Glomerular visceral epithelial cell (primary cell): ENCODE results near the gene CLCN7.

Experiments used
- DNase-seq: peaks from one replicate; pipeline ENCODE4 v3.0.0-alpha.2; 2016; ENCODE audit errors: extremely low spot score

Gene CLCN7

DNA sequence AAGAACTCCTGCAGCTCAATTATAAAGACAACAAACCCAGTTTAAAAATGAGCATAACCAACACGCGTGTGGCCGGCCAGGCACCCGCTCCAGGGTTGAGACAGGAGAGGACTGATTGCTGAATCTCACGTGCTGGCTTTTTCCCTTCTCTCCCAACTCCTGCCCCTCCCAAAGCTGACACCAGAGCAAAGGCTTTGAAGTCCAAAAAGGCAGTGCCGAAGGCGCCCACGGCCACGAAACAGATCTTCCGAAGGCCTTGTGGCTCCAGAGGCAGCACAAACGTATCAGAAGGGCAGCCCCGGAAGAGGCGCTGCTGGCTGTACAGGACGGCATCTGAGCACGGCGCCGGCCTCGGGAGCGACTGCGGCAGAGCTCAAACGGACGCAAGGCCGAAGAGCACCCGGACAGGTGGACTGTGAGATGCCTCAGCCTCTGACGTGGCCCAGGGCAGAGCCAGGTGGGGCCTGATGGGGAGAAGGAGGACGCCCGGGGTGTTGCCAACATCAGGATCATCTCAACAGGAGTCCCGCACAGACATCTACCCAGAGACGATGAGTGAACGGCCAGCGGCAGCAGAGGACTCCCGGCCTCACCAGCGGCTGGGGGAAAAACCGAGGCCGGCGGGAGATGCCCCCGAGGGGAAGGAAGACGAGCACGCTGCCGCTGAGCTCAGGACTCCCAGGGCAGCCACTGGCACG, 10.5 kb downstream of the CLCN7 start:
- no peak for DNase-seq

DNA sequence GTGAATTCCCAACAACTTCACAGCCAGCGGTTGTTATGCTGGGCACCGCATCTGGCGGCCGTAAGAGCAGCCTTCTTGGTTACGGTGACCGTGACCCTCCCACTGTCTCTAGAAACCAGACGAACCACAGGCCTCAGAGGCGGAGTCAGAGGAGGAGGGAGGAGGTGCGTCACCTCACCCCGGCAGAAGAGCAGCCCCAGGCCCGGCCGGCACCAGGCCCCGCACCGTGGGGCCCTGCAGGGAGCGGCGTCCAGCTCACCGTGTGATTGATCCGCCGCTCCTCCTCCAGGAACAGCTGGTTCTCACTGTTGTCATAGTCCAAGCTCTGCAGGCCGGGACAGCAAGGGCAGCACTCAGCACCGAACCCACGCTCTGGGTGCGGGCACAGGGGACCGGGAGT, 13.7 kb downstream of the CLCN7 start:
- DNase-seq: no peak

DNA sequence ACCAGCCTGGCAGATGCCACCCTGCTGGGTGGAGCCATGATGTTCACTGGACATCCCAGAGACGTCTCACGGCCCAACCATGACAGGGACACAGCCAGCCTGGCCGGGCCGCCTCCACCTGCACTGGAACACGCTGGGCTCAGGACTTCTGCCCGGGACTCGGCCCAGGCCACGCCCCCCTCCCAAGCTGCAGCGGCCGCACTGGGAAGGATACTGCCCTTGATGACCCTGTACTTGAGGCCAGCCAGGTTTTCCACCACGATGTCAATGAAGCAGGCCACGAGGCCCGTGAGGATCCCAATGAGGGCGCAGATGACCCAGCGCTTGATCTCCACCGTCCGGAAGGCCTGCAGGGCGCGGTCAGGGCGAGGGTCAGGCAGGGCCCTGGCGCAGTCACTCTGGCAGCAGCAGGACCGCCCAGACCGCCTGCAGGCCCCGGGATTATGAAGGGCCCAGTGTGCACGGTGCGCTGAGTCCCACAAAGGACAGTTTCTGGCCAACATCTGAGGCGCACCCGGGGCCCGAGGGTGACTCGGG, 14.2 kb downstream of the CLCN7 start:
- DNase-seq: no peak

DNA sequence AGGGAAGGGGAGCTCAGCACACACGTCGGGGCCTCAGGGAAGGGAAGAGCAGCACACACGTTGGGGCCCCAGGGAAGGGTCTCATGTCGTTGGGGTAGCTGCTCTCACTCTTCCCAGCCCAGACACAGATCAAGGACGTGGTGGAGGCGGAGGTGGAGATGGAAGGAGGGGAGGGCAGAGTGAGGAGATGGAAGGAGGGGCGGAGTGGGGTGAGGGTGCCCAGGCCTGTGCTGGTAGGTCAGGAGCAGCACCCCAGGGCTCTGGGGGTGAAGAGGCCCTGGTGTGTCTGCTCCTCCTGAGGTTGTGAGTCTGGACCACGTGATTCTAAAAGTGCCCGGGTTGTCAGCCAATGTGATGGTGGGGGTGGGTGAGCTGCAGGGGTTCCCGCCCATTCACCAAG, 14.9 kb downstream of the CLCN7 start:
- no peak for DNase-seq

DNA sequence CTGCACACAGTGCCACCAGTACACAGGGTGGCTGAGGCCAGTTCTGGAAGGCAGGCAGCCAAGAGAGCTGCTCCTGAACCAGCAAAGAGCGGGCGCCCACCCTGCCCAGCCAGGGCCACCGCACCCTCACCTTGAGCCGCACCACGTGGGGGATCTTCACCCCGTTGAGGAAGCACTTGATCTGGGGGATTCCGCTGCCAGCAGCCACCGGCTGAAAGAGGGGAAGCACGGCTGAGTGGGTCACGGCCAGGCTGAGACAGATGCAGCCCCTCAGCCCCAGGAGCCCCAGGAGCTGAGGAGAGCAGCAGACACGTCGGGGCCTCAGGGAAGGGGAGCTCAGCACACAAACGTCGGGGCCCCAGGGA, 15.9 kb downstream of the CLCN7 start:
- no peak for DNase-seq

DNA sequence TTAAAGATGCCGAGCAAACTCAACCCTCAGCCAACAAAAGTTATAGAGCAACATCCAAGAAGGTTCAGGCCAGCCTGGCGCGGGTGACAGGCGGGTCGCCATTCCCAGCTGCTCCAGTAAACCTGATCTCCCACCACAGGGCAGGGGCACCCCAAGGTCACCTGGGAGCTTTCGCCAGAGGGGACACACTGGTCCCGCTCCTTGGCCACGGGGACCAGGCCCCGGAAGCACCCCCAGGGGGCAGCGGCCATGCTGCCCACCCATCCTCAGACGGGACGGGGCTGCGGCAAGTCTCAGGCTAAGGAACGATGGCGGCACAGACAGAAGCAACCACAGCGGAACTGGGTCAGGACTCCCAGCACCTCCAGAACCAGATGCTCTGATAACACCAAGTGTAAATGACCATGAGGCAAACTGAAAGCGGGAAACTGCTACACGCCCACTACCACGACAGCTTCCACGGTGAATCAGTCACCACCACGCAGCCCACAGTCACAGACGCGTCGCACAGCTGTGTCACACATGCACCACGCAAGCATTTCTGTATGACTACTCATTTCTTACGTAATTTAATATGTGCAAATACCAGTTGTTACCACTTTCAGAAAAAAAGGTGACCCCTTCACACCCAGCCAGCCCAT, 16.4 kb downstream of the CLCN7 start:
- DNase-seq: no peak

DNA sequence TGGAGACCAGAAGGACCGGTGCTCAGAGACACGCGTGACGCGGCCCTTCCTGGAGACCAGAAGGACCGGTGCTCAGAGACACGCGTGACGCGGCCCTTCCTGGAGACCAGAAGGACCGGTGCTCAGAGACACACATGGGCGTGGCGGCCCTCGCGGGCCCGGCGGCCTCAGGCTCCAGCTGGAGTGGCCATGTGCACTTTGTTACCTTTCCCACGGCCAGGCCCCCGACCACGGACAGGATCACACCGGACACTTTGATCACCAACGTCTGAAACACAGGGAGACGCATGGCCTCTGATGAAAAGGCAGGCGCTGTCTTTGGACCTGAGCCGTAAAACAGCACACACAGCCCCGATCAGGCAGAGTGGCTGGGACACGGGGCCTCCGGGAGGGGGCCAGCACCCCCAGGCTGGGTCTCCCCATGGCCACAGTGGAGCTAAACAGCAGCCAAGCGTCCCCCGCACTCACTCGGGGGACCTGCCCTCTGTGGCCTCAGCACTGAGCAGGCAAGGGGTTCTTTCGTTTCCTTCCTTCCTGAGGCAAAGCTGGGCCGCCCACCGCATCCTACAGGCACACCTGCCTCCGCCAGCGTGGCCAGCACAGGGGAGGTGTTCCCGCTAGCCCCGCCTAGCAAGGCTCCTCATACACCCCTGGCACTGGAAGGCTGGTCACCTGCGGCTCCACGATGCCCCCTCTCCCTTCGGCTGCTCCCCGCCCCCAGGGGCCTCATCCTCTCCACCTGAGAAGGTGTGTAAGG, 17.2 kb downstream of the CLCN7 start:
- DNase-seq: no peak

DNA sequence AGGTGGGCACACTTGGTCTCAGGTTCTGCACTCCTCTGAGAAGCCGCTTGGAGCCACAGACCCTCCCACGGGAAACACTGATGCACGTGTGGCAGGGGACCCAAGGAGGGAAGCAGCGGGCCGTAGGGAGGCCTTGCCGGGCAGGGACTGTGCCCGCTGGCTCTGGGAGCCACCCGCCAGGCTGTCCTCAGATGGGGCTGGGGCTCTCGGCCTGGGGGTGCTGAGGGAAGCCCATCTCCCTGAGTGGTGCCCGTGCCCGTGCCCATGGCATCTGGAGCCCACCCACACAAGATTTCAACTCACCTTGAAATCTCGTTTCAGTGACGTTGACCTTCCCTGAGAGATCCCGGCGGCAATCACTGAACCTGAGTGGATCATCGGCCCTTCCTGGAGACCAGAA, 17.9 kb downstream of the CLCN7 start:
- DNase-seq: no peak

DNA sequence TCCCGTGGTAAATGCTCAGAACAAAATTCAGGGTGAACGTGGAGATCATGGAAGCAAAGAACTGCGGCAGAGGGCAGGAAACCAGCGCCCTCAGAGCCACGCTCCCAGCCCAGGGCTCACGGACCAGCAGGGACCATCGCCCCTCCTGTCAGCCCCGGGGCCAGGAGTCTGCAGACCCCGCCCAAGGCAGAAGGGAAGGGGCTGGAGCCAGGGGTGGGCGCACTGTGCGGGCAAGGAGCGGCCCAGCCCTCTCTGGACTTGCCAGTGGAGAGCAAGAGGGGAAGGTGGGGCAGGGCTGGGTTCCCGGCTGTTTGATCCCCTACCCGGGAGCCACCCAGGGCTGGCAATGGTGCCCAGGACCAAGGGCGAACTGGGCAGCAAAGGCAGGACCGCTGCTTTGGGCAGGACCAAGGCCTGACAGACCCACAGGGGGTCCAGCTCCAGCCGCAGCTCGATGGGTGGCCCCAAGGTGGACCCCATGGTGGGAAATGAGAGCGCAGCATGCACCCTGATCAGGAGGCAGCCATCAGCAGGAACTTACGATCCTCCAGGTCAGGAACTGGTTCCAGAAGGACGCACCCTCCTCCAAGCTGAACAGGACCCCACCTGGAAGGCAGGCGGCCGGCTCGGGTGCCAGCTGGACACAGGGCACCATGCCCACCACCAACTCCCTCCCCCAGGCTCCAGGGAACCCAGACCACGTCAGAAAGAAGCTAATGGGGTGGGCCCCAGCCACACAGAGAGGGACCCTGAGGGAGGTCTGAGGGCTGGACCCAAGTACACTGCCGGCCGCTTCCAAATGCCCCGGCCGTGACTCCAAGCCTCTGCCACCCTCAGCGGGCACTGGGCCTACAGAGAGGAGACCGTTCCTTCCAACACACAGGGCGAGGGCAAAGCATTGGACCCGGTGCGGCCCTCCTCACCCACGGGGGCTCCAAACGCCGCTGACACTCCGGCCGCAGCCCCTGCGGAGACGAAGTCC, 19.3 kb downstream of the CLCN7 start:
- DNase-seq: no peak

DNA sequence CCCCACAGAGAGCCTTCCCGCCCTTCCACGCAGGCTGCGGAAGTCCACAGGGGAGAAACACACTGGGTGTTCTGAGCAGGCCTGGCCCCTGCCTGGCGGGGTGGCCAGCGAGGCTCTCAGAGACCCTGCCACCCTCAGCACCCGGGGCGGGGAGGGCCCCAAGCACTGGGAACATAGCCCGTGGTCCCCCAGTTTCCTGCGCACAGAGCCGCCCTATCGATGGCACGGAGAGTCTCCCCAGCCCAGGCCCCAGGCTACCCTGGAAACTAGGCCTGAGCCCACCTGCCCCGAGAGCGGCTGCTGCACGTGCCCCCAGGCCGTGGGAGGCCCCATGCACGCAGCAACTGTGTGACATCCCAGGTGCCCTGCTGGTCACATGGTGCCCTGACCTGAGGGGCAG, 20.3 kb downstream of the CLCN7 start:
- DNase-seq: no peak

DNA sequence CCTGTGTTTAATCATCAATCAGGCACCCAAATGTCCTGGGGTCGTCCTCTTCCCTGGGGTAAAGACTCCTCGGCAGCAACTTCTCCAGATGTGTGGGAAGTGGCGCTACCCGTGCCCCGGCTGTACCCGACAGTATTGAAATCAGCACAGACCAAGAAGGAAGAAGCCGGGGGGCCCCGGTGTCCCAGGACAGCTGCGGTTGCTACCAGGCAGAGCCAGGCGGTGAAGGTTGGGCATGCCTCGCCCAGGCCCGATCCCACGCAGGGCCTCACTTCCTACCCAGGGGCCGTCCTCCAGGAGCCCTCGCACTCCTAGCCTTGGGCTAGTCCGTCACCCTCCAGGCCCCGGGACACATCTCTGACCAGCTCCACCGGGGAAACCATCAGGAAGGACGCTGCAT, 21.5 kb downstream of the CLCN7 start:
- DNase-seq: no peak

DNA sequence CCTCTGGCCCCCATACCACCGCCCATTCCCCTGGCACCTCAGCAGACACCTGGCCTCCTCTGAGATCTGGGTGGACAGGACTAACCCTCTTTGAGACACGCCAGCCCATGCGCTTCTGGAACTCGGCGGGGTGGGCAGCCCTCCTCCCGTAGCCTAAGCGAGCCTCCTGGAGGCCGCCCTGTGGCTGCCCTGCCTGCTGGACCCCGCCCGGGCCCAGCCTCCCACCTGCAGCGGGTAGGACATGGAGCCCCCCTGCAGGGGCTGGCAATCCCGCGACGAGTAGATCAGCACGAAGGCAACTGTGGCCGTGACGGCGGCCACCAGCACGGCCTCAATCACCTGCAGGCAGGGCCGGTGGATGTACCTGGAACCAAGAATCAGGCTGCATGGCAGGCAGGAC, 22.3 kb downstream of the CLCN7 start:
- no peak for DNase-seq

DNA sequence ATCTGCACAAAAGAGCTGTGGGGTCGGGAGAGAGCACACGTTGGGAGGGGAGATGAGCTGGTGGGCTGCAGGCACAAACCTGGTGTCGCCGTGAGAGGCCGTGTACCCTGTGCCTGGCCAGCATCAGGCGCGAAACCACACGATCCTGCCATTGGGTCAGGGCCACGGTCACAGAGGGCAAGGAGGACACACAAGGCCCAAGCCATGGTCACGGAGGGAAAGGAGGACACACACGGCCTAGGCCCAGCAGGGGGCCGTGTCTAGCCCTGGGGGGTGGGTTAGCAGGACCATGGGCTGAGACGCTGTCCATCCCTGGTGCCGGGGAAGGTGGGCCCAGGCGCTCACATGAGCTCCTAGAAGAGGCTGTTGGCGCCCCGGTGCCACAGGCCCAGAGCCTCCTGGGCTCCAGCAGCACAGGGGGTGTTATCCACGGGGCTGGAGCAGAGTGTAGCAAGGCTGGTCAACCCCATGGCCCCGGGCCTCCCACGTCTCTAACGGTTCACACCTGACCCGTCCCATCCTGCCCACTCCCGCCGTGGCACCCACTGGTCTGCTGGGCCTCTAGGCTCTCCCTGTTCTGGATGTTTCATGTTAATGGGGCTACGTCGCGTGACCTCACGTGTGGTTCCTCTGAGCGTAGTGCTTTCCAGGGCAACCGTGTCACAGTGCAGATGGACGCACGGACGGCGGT, 23.0 kb downstream of the CLCN7 start:
- DNase-seq: no peak

DNA sequence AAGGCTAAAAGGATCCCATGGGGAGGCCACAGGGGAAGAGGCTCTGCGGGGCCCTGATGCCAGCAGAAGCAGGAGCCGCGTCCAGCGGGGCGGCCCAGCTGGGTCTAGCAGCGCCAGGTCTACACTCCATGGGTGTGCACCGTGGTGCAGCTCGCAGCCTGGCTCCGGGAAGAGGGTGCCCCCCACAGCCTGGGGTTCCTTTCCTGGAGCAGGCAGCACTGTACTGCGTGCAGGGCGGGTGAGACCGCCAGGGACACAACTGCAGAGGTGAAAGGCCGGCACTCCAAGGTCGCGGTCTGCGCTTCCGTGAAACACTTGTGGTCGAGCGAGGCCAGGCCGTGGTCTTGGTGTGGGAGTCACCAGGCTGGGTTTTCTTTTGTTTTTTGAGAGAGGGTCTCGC, 24.0 kb downstream of the CLCN7 start:
- DNase-seq: no peak

DNA sequence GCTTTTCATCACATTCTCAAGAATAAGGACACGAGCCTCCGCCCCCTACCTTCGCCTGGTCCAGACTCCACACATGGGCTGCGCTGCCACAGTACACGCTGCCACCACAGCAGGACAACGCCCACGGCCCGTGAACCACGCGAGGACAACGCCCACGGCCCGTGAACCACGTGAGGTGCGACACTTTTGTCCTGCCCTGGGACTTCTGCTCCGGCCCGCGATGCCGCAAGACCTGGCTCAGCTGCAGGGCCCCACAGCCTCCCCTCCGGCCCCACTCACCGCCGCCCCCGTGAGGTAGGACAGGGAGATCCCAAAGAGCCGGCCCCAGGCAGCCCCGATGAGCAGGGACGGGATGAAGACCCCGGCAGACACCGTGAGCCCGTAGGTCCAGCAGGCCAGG, 24.6 kb downstream of the CLCN7 start:
- no peak for DNase-seq

DNA sequence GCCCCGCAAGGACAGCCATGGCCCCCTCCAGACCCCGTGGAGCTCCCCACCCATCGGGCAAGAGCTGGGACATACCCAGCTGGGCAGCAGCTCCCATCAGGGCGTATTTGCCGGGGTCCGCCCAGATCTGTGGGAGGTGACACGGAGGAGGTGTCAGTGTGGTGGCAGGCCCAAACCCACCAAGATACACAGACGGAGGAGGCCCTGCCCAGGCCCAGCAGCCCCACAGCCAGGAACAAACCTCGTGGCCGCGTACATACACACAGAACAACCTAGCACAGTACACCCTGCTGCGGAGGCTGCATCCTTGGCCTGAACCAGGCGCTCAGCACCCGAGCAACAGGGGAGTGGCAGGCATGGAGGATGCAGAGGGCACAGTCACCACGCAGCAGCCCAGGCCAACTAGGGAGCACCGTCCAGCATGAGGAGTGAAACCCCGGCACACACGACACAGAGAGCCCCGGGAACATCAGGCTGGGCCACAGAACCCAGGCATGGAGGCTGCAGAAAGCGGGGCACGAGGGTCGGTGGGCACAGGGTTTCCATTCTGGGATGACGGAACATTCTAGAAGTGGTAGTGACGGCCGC, 25.5 kb downstream of the CLCN7 start:
- DNase-seq: no peak

DNA sequence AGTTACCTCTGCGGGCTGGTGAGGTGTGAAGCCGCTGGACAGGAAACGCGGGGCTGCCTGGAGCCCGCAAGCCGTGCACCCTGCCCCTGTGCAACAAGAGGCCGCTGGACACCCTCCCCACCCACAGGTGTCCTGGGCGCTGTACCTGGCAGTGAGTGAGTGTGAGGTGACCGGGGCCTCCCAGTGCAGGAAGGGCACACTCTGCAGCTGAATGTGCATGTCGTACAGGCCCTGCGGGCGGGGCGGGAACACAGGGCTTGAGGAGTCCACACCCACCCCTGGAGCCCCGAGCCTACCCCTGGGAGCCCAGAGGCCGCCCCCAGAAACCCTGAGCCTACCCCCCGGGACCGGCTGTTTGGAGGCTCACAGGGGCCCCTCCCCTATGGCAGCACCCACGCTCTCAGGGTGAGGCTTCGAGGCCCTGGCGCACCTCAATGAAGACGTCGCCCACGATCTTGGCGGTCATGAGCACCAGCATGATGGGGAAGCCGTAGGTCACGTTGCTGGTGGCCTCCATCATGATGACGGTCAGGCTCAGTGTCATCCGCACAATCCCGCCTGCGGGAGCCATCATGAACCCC, 26.2 kb downstream of the CLCN7 start:
- DNase-seq: no peak

DNA sequence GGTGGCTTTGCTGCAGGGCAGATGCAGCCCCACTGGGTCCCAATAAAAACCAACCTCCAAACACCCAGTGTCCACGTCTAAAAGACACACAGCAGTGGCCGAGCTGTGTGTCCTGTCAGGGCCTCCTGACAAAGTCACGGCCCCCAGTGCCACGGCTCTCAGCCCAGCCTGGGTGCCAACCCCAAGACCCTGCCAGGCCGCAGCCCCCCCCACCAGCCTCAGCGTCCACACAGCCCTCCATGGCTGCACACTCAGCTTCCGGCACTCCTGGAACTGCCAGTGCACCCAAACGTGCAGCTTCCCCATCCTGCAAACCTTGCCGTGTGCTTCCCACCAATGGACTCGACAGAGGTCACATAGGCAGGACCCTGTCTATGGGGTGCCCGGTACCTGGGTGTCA, 26.9 kb downstream of the CLCN7 start:
- DNase-seq: no peak

DNA sequence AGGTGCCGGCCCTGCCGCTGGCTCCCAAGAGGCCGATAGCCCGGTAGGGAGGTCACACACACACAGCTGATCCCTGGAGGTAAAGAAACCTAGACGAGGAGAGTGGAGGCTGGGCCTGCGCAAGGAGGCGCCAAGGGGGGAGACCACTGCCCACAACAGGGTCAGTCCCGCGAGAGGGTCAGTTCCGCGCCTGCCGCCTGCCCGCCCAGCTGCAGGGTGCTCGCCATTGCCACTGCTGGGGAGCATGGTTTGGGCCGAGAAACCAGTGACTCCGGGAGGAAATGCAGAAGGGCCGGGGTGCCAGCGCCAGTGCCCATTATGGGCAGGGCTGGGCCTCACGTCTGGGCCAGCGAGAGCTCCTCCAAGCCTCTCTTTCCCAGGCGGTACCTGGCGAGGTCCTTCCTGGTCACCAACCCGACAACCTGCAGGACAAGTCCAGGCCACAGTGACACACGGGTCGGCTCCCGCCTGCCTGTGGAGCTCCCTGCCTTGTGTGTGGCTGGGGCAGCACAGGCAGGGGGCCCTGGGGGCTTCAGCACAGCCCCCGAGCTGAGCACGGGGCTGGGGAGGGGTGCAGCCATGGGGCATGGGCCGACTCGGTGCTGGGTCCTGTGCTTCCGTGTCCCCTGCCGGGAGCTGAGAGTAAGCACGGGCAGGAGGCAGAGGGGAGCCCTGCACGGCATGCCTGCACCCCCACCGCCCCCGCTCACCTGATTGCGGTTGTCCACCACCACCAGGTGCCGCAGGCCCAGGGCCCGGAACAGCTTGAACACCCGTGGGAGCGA, 28.3 kb downstream of the CLCN7 start:
- DNase-seq: no peak
